ENCODE results near the gene MTR.
A peak's percentile ranks its signal among the peaks of the same experiment; 100 is the strongest.
"Not testable (repeated sequence)": the region's sequence is repeated elsewhere in the genome, so short reads cannot be mapped to it uniquely, and the experiment has no call there.

Gene MTR

DNA sequence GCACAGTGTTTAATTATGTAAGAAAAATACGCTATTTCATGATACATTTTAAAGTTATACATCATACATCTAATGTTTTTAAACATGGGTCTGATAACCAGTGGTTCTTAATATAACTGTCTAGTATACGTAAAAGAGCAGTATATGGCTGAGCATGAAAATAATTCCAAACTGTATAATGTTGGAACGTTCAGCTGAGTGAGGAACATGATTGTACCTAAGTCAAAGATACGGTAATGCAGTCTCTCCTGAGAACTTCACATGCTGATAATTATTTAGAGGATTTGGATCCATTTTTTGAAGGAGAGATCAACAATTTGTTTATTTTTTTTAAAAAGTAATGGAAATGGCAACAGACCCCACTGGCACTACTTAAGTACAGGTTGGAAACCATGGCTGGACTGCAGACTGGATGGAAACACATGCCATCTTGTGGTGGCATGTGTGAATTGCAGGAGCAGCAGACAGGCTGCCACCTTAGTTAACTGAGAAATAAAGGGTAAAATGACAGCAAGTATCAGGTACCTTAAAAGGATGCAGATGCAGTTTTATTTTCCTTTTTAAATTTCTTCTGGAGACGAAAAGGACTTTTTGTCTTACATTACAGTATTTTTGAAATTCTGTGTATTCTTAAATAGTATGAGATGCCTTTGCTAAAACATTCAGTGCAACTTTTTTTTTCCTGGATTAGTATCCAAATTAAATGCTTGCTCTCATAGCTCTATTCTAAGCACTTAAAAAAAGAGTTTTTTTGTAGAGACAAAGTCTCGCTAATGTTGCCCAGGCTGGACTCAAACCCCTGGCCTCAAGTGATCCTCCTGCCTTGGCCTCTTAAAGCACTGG lies 73.8 kb downstream of the MTR start:
- peak; percentile 23 to 37 for DNase-seq

- DNase-seq: no peak
Observed at GRCh38 chr1:236869911-236870310, 74.8 kb downstream of the MTR start.

DNA sequence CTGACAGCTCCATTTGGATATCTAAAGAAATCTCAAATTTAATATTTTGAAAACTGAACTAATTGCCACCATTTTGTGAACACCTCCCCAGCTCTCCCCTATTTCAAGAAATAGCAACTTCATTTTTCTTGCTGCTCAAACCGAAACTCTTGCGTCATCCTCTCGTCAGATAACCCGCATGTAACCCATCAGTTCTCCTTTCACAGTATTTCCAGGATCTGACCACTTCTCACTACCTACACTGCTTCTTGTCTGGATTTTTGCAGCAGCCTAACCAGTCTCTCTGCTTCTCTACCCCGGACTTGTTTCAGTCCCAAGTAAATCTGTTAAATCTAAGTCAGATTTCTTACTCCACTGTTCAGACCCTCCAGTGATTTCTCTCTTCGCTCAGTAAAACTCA lies 75.6 kb downstream of the MTR start:
- DNase-seq: no peak

DNA sequence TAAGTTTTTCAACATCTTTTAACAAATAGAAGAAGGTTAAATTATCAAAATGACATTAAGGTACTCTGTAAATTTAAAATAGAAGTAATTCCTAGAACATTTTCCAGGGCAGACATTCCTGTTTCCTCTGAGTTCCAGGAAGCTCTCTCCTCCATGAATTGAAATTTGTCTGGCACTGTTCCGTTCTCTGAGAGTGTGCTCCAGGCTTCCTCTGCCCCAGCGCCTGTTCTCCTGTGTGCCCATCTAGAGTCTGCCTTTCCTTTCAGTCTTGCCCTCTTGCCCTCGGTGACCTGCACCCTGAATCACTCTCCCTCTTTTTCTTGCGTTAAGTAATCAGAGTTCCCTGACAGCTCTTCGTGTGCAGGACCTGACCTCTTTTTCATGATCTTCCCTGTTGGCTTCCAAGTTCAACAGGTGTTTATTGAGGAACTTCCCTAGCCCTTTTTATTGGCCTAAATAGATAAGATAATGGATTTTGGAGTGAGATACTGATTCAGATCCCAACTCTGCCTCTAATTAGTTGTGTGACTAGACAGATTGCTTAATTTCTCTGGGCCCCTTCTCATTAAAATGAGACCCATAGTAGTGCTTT lies 77.1 kb downstream of the MTR start:
- no peak for DNase-seq

DNA sequence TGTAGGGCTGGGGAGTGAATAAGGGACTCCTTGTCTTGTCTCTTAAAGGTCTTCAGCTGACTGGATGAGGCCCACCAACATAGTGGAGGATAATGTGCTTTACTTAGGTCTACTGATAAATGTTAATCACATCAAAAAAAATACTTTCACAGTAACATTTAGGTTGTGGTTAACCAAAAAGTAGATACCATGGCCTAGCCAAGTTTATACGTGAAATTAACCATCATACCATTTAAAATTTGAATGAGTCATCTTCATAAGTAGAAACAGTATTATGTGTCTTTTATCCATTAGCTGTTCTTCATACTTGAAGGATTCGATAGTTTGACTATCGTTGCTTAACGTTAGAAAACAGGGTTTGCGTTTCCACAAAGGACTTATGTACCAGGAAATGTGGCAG lies 80.9 kb downstream of the MTR start:
- no peak for DNase-seq

DNA sequence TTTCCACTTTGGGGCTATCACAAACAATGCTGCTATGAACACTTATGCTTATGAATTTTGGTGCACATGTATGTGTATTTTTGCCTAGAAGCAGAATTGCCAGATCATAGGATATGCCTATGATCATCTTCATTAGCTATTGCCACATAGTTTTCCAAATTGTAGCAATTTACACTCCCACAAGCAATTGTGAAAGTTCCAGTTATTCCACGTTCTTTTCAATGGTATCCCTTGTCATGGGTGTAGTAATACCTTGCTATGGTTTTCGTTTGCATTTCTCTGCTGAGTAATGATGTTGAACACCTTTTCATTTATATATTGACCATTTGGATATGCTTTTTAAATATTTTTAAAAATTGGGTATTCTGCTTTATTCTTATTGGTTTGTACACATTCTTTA lies 82.6 kb downstream of the MTR start:
- no peak for DNase-seq

- DNase-seq: no peak
Observed at GRCh38 chr1:236880209-236880608, 85.1 kb downstream of the MTR start.

DNA sequence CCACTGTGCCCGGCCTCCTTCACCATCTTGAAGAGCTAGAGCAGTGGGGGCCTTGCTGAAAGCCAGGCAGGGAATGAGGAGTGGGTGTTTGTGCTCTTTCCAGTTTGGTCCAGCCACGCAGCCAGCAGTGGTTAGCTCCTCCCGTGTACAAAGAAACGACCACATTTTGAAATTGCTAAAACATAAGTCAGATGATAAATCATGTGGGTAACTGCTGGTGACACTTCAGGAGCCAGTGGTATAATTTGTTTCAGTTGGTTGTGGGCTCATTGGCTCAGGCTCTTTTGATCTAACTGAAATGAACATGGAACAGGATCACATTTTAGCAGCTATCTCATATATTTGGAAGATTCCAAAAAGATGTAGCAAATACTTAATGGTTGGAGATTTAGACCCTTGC lies 87.6 kb downstream of the MTR start:
- DNase-seq: no peak

- no peak for DNase-seq
Observed at GRCh38 chr1:236886199-236886598, 91.1 kb downstream of the MTR start.

DNA sequence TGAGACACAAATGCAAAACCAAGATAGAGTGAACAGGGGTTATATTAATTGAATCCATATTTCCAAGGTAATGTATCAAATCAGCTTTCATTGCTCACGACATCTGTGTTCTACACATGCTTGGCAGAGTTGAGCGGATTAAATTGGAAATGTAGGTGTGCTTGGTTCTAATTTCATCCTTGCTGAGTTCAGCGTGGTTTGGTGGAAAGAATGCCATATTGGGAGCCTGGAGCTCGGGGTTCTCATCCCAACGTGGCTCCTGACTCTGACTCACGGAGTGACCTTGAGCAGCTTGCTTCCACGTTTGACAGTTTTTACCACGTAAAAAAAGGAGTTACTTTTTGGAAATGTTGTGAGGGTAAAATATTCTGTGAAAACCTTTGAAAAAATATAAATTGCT lies 92.0 kb downstream of the MTR start:
- DNase-seq: no peak

DNA sequence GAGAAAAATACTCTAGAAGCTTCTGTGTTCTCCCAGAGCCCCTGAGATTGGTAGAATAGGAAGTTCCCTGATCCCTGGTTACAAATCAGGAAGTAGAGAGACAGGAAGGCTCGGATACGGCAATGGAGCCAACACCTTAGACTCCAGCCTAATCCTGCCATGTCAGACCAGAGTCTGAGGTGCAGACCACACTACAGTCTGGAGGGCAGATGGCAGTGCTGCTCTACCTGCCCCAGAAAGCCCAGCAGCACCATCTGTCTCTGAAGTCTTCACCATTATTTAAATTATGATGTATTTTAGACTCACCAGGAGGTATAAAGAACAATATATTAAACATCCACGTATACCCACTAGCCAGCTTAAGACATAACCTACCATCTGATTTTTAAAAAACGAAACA lies 93.0 kb downstream of the MTR start:
- DNase-seq: no peak

DNA sequence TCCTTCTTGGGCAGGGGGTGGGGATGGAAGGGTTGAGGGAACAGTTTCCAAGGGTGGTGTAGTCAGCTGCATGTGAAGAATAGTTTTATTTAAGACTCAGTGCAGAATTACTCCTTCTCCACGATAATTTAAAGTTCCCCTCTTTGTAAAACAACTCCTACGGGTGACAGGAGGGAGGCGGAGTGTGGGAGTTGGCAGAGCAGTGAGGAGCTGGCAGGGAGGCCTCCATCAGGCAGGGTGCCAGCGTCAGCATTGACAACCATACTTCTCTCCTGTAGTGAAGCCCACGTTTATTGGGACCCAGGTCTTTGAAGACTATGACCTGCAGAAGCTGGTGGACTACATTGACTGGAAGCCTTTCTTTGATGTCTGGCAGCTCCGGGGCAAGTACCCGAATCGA lies 93.8 kb downstream of the MTR start:
- DNase-seq: no peak

DNA sequence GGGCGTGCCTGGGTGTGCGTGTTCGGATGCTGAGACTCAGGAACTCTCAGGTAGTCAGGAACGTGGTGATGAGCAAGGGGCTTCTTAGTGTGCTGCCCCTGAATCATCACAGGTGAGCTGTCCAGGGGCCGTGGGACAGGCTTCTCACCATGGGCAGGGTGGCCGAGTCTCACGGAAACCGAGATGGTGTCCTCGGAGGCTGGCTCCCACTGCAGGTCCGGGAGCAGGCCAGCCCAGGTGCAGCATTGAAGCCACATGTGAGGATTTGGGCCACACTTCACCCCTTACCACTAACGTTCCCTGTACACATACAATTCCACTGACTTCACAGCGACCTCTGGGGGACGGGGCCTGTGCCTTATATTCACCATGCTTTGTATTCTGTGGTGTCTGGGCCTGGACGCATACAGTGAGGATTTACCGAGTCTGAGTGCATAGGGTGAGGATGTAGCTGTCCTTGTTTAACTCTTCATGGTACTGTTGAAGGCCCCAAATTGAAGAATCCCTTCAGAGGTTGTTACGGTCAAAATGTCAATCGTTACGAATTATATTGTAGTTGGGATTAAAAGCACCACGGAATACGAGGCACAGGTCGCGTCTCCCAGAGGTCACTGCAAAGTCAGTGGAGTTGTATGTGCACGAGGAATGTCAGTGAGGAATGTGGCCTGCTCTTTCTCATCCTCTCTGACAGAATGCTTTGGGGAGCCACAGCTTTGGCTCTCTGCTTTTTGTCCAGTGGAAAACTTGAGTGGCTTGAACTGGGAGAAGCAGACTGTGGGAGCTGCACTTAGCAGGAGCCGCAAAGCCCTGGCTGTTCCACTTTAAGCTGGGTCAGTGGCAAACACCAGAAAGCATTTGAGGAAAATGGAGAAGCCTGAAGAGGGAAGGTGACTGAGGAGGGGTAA lies 95.3 kb downstream of the MTR start:
- no peak for DNase-seq

DNA sequence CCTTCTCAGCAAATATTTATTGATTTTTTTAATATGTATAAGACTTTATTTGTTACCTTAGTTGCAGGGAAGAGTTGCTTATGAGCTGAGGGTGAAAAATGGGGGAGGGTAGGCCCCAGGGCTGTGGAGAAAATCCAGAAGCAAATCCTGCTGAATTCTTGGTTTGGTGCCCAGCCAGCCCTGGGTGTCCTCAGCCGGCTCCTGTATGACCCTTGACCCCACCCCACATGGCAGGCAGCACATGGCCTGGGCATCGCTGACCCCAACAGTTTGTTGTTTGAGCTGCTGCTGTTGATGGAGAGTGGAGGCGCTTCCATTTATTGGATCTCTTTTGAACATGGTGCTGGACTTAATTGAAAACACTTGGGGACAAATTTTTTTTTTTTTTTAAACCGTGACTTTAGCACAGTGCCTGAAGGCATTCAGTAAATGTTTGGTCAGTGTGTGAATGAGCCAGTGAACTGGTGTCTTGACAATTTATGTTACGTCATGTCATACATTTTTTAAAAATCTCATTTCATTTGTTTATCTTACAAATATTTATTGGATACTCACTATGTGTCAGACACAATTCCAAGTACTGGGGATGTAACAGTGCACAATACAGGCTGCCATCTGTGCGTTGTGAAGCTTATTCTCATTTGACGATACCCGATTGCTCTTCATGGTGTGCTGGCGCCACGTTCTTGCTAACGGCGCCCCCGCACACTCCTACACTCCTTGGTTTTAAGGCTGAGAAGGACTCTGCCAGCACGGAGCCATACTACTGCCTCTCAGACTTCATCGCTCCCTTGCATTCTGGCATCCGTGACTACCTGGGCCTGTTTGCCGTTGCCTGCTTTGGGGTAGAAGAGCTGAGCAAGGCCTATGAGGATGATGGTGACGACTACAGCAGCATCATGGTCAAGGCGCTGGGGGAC lies 98.8 kb downstream of the MTR start:
- no peak for DNase-seq

DNA sequence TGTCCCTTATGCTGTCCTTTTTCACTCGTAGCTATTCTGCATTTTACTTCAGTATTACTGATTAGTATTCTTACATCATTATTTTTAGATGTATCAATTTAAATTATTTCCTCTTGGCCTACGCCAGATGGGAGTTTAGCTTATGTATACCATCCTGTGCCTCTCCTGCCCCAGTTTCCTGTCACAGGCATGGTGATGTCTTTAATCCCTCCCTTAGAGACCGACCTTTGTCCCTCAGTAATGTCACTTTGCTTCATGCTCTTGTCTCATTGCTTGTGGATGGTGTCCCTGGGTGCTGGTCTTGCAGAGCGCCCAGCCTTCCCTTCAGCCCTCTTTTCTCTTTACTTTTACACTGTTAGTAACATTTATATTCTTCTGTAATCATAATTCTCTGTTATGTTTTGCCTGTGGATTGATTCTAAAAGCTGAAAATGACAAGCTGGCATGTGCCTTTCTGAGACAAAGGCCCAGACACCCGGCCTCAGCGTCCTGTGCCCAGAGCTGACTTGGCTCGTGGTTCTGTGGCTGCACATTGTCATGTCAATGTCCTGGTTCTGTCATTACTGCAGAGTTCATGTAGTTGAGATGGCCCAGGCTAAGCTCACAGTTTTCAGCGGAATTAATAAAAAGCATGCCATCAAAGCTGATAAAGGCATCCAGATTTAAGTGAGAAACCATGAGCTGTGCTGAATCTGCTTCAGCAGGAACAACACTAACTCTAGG lies 100.7 kb downstream of the MTR start:
- no peak for DNase-seq

- no peak for DNase-seq
Observed at GRCh38 chr1:236896716-236897115, 101.6 kb downstream of the MTR start.

DNA sequence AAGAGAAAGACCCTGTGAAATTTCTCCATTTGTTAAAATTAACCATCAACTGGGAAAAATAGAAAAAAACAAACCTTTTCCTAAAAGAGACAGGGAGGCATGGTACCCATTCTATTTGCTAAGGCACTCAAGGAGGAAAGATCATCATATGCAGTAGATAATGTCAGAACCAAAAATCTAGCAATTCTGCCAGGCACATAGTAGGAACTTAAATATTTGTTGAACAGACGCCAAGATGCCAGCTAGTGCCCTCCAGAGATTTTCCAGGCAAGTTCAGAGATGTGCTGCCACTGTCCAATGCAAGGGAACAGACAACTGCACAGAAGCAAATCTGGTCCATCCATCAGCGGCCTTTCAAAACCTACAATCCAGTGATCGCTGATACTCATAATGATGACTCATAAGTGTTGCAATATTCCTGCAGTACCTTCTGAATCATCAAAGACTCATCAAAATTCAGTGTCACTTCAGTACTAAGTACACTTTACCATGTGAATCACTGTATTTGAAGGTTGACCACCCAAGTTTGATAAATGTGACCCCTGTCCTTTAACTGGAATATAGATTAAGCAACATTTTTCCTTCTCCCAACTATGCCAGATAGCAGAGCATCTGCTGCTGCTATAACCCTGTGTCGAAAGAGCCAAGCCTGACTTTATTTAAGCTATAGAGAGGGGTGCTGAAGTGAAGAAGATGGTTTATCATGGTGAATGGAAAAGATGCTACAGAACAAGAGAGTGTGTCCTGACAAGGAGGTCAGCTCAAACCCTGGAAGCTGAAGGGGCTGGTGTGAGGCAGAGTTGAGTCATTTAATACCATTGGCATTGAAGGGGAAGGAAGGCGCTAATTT lies 110.0 kb downstream of the MTR start:
- DNase-seq: no peak

DNA sequence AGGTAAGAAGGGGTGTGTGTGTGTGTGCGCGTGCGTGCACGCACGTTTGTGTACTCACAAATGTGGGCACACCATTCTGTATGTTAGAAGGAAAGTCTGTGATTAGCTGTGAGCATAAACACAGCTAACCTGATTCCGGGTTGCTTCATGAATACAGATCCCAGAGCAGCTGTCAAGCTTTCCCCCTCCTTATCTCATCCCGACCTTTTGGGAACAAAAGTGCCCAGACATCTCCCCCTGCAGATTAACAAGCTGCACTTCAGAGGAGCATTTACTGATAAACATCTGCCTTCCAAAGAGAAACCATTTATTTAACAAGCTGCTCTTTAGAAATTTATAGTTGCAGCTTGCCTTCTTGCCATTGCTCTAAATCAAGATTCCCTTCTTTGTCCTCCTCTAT lies 112.1 kb downstream of the MTR start:
- DNase-seq: no peak

DNA sequence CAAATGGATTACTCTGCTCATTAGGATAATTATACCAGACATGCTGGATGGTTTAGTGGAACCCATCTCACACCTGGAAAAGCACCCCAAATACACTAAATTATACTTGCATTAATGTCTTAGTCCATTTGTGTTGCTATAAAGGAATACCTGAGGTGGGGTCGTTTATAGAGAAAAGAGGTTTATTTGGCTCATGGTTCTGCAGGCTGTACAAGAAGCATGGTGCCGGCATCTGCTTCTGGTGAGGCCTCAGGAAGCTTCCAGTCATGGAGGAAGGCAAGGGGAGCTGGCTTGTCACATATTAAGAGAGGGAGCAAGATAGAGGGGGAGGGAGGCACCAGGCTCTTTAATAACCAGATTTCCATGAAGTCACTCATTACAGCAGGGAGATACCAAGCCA lies 113.6 kb downstream of the MTR start:
- DNase-seq: no peak

DNA sequence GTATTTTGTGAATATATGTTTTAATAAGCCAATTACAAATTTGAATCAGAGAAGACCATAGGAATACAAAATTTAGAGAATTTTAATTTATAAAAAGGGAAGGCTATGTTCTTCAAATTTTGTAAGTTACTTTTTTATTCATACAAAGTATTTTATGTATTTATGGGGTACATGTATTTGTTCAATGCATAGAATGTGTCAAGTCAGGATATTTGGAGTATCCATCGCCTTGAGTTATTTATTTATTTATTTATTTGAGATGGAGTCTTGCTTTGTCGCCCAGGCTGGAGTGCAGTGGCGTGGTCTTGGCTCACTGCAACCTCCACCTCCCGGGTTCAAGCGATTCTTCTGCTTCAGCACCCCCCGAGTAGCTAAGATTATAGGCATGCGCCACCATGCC lies 116.0 kb downstream of the MTR start:
- not testable (repeated sequence) for DNase-seq

All from stimulated activated CD4-positive, alpha-beta T cell treated with anti-CD3 and anti-CD28 coated beads, Interleukin-2, amount 100 ng/mL, for 48 hours (primary cell).